ENCODE data around the gene SKIC2. TPM values are rescaled to one million over a fixed set of nuclear protein-coding genes. Genes with fewer than 3 reads are reported as not detected.

Gene SKIC2
- total RNA-seq, 1 donor = 44.8 TPM

Other genes with a start within 250 kb of the SKIC2 start
- 1.0 TPM for gene LY6G6D, start 243.8 kb upstream of the SKIC2 start, total RNA-seq
- gene LY6G6C, start 237.4 kb upstream of the SKIC2 start, total RNA-seq = not detected
- gene MPIG6B, start 235.8 kb upstream of the SKIC2 start, total RNA-seq = 11.5 TPM
- 9.8 TPM for gene DDAH2, start 229.9 kb upstream of the SKIC2 start, total RNA-seq
- gene CLIC1, start 222.6 kb upstream of the SKIC2 start, total RNA-seq = 421 TPM
- gene MSH5, start 219.2 kb upstream of the SKIC2 start, total RNA-seq = 6.1 TPM
- gene SAPCD1, start 196.5 kb upstream of the SKIC2 start, total RNA-seq = 0.63 TPM
- gene VWA7, start 181.8 kb upstream of the SKIC2 start, total RNA-seq = 0.31 TPM
- 12.3 TPM for gene VARS1, start 163.4 kb upstream of the SKIC2 start, total RNA-seq
- 15.4 TPM for gene LSM2, start 152.2 kb upstream of the SKIC2 start, total RNA-seq
- 2.7 TPM for gene HSPA1L, start 143.9 kb upstream of the SKIC2 start, total RNA-seq
- gene HSPA1A, start 143.6 kb upstream of the SKIC2 start, total RNA-seq = 16.6 TPM
- 13.3 TPM for gene HSPA1B, start 131.4 kb upstream of the SKIC2 start, total RNA-seq
- gene NEU1, start 96.4 kb upstream of the SKIC2 start, total RNA-seq = 19.4 TPM
- 0.10 TPM for gene SLC44A4, start 80.2 kb upstream of the SKIC2 start, total RNA-seq
- 14.4 TPM for gene EHMT2, start 61.5 kb upstream of the SKIC2 start, total RNA-seq
- gene ZBTB12, start 57.1 kb upstream of the SKIC2 start, total RNA-seq = 0.21 TPM
- 2.5 TPM for gene C2, start 31.5 kb upstream of the SKIC2 start, total RNA-seq
- gene CFB, start 13.1 kb upstream of the SKIC2 start, total RNA-seq = 3.1 TPM
- 47.8 TPM for gene NELFE, start 204 bp upstream of the SKIC2 start, total RNA-seq
- gene DXO, start 13.0 kb downstream of the SKIC2 start, total RNA-seq = 16.1 TPM
- gene C4A, start 22.9 kb downstream of the SKIC2 start, total RNA-seq = 0.94 TPM
- 1.0 TPM for gene C4B, start 55.6 kb downstream of the SKIC2 start, total RNA-seq
- not detected for gene CYP21A2, start 79.2 kb downstream of the SKIC2 start, total RNA-seq
- gene TNXB, start 150.2 kb downstream of the SKIC2 start, total RNA-seq = 2.8 TPM
- gene ATF6B, start 169.1 kb downstream of the SKIC2 start, total RNA-seq = 32.0 TPM
- gene FKBPL, start 171.1 kb downstream of the SKIC2 start, total RNA-seq = 1.2 TPM
- 0.42 TPM for gene PRRT1, start 192.8 kb downstream of the SKIC2 start, total RNA-seq
- 6.0 TPM for gene PPT2, start 195.0 kb downstream of the SKIC2 start, total RNA-seq
- 0.73 TPM for gene EGFL8, start 205.4 kb downstream of the SKIC2 start, total RNA-seq
- gene AGPAT1, start 216.9 kb downstream of the SKIC2 start, total RNA-seq = 12.9 TPM
- 13.2 TPM for gene RNF5, start 219.2 kb downstream of the SKIC2 start, total RNA-seq
- gene AGER, start 225.1 kb downstream of the SKIC2 start, total RNA-seq = 1.5 TPM
- 49.5 TPM for gene PBX2, start 231.0 kb downstream of the SKIC2 start, total RNA-seq
- 131 TPM for gene GPSM3, start 233.5 kb downstream of the SKIC2 start, total RNA-seq